GM19372 (cell line): Measurements from ENCODE around the gene TOMM20.

Experiments
- ATAC-seq: cut with Tn5 transposase; IDR thresholded peaks from one replicate; pipeline ENCODE4 v1.9.1; 2021; ENCODE audit warnings: mild to moderate bottlenecking, low read depth, moderate library complexity; ENCODE audit not compliant: unreplicated experiment

TOMM20 gene

GRCh38 chr1:235069577-235070563 lies 58.8 kb downstream of the TOMM20 start:
- no peak for ATAC-seq

- ATAC-seq, result no peak
Observed at GRCh38 chr1:235069176-235069575, 59.5 kb downstream of the TOMM20 start.

GRCh38 chr1:235068158-235069121 lies 60.2 kb downstream of the TOMM20 start:
- ATAC-seq, result no peak

GRCh38 chr1:235067396-235068157 lies 61.1 kb downstream of the TOMM20 start:
- no peak for ATAC-seq

- ATAC-seq, result no peak
Observed at GRCh38 chr1:235063068-235063765, 65.4 kb downstream of the TOMM20 start.

GRCh38 chr1:235060607-235061470 lies 67.8 kb downstream of the TOMM20 start:
- no peak for ATAC-seq
